Fibroblast of upper back skin (primary cell): Measurements from ENCODE around the gene DCX.

Experiments used
- DNase-seq: peaks from one replicate; pipeline ENCODE4 v3.0.0-alpha.2; 2013

Gene DCX

GRCh38 chrX:111302284-111302683 is 109.7 kb downstream of the DCX start:
- no peak for DNase-seq

GRCh38 chrX:111288841-111289240 is 123.2 kb downstream of the DCX start:
- DNase-seq: no peak

DNA sequence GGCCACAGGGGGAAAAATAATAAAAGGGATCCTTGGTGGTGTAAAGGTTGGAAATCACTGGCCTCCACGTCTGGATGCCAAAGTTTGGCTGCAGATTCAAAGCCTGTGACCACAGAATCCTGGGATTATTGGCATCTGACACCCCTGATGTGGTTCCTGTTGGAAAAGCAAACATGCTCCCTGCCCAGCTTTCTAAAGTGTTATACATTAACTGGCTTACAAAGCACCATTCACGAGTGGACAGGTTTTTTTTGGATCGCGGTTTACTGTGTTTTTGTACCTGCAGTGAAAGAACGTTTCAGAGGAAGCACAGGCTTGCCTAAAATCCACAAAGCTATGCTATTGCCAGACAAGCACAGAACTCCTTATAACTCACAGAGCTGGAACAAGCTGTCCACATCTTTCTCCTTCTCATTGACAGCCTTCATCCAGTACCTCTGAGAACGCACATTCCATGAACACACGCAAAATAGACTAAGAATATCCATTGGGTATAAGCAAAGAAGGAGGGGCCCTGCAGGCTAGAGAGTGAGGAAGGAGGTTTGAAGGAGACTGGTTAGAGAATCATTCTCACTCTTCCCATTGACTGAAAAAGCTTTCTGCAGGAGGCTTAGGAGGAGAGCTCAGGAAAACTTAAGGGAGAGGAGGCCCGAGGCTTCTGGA is 127.2 kb downstream of the DCX start:
- DNase-seq: no peak

- DNase-seq: no peak
Measured at GRCh38 chrX:111283446-111283845, 128.5 kb downstream of the DCX start.

- no peak for DNase-seq
Measured at GRCh38 chrX:111282991-111283390, 129.0 kb downstream of the DCX start.

DNA sequence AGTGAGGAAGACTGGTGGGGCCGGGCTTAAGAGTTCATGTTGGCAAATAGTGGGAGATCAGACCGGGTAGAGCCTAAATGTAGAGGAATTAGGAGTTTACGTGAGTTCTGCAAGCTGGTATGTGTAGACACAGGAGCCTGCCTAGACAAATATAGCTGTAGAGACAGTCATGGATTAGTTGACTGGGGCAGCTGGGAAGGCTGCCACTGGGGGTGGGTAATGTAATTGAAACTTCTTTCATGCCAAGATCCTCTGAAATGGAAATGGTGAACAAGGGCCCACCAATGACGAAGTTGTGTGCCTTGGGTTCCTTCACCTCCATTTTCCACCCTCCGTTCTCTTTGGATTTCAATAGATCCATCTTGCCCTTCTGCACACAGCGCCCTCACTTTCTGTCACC is 129.9 kb downstream of the DCX start:
- no peak for DNase-seq

DNA sequence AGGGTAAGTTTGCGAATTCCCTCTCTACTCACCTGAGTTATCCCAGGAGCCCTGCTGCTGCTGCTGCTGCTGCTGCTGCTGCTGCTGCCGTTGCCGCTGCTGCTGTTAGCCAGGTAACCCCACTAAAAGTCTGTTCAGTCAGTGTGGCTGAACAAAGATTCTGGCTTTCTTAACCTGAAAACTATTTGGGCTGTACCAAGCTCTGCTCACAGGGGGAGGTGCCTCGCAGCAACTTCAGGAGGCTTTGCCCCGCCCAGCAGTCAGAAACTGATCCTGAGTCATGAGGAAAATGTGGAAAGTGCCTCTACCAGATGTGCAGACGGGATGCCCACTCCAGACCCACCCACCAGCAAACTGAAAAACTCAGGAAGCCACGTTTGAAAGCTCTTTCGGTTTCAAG is 141.7 kb downstream of the DCX start, which contains the start of gene CAPN6:
Gene CAPN6 (minus strand): TSS at position 145 of the 400 bp plus-strand sequence. CDS start 6,547 bp downstream, outside the sequence.
- DNase-seq: peak; percentile 17

- no peak for DNase-seq
Measured at GRCh38 chrX:111268506-111268905, 143.5 kb downstream of the DCX start.

GRCh38 chrX:111265486-111265885 is 146.5 kb downstream of the DCX start:
- no peak for DNase-seq

DNA sequence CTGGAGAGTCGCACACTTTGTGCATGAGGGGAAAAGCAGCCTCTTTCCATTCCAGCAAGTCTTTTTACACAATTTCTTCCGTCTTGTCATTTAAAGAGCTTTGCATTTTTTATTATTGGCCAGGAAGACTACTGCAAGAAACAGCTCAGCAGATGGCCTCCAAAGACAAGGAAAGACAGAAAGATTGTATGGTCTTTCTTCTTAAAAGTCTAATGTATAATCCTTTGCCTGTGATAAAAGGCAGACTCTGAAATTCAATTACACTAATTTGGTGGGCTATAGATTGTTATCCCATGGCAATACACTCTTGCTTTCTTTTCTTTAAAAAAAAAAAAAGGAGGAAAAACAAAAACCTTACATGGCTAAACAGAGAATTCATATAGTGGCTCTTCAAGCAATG is 147.6 kb downstream of the DCX start:
- DNase-seq: no peak

DNA sequence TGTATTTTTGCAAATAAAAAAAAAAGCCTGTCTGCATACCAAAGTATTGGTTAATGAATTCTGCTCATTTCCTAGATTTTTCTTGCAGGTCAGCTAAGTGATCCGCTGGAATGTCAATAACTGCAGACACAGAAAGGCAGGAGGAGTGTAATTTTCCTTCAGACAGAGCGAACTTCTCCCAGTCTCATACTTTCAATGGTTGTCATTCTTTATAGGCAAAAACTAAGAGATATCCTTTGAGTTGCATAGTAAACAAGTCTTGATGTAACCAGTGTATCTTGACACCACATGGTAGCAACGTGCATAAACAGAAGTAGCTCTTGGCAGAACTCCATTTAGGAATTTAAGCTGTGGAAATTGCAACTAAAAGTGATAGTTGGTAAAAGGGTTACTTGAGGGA is 149.9 kb downstream of the DCX start:
- peak; percentile 22 for DNase-seq

DNA sequence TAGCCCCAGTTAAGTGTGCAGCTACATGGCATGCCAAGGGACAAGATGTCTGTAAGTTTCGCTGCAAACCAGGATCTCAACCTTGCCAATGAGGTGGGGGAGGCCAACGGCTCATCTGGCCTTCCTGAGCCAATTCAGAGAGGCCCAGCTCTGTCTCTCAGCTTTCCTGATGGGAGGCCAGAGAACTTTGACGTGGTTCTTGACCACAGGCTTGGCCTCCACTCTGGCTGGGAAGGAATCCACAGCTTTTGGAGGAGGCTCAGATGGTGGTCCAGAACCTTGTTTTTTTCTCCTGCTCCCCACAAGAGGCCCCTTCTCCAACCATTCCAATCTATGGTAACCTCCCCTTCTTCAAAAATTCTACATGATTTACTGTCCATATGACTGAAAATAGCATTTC is 151.5 kb downstream of the DCX start:
- no peak for DNase-seq

DNA sequence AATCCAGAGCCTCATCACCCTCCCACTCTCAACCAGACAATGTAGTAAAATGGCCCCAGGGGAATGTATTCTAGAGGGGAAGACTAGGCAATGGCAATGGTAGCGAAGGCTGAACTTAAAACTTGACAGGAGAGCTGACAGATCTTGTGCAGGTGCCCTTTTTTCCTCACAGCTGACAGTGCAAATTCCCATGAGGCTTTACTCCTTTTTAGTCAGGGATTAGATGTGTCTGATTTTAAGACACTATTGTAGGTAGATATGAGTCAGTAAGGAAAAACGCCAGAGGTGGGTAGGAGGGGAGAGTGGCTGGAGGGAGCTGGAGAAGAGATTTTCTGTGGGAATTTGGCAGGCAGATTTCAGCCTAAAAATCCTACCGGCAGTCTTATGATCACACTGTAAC is 152.4 kb downstream of the DCX start:
- no peak for DNase-seq

GRCh38 chrX:111257733-111258132 is 154.3 kb downstream of the DCX start:
- no peak for DNase-seq

DNA sequence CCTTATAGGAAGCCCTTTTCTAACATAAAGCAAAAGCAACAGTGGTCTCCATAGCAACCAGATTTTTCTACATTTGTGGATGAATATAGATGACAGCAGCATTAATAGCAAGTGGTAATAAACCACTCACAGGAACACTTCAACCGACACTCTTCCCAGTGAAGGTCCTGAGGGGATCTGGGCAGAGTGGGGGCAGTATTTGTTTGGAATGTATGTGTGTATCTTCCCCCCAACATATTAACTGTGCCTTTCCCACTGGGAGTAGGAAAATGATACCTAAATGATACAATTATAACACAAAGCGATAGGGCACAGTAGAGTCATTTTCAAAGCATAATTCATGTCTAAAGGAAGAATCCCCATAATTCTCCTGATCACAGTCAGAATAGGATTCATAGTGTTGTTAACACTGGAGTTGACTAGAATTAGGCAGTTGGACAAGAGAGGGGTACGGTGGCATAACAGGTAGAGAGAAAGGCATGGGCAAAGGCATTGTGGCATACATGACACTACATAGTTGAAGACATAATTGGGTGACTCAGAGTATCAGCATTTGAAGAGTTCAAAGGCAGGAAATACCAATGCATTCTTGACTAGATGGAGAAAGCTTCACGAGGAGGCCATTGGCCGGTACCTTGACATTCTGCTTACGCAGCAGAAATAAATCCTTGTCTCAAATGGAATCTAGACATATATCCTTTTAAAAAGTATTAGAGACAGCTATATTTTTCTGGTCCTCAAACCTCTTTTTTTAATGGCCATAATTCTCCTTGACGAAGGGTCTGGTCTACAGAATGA is 156.9 kb downstream of the DCX start:
- peak; percentile 12 for DNase-seq

GRCh38 chrX:111244235-111244750 is 167.7 kb downstream of the DCX start:
- peak; percentile 10 for DNase-seq
